ENCODE measurements around the gene FLT3.

DNA sequence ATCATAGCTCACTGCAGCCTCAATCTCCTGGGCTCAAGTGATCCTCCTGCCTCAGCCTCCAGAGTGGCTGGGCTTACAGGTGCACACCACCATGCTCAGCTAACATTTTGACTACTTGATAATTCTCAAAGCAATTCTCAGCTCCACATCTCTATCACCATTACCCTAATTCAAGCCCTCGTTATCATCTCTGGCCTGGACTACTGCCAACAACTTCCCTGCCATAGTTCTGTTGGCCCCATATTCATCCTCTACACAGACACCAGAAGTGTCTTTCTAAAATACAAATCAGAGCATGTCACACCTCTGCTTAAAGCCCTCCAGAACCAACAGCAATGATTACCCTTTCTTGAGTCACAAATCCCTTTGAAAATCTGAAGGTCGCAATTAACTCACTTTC is 7.9 kb downstream of the FLT3 start:
- TF ChIP-seq, protein P1, sequence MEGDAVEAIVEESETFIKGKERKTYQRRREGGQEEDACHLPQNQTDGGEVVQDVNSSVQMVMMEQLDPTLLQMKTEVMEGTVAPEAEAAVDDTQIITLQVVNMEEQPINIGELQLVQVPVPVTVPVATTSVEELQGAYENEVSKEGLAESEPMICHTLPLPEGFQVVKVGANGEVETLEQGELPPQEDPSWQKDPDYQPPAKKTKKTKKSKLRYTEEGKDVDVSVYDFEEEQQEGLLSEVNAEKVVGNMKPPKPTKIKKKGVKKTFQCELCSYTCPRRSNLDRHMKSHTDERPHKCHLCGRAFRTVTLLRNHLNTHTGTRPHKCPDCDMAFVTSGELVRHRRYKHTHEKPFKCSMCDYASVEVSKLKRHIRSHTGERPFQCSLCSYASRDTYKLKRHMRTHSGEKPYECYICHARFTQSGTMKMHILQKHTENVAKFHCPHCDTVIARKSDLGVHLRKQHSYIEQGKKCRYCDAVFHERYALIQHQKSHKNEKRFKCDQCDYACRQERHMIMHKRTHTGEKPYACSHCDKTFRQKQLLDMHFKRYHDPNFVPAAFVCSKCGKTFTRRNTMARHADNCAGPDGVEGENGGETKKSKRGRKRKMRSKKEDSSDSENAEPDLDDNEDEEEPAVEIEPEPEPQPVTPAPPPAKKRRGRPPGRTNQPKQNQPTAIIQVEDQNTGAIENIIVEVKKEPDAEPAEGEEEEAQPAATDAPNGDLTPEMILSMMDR (IDR thresholded peaks at IDR 0.05), result no peak
- TF ChIP-seq POLR2A (IDR thresholded peaks at IDR 0.05), result no peak

Measured in heart left ventricle (tissue), 13 donors.